HepG2 (cell line): Measurements from ENCODE around the gene GPM6B. TPM values are rescaled to one million over a fixed set of nuclear protein-coding genes. Genes with fewer than 3 reads are reported as not detected.

ENCODE experiments used
- ATAC-seq: fragments of 200-7000 bp; cut with Tn5 transposase; 3 replicates; pipeline ENCODE4 v1.9.1; 2020; ENCODE audit warnings: mild to moderate bottlenecking, moderate library complexity
- BruUV-seq: library from RNA; stranded (reverse); fragments of 400-500 nt; replicated peaks from 2 replicates; lab custom pipeline; 2021; lab: Mats Ljungman, UMichigan
- CTCF ChIA-PET: fragments of 300-600 bp; formaldehyde crosslinking; extraction: SDS; loops from one replicate; lab custom pipeline; 2021; ENCODE audit warnings: low total read pairs, inconsistent platforms, low intra/inter-chr PET ratio; lab: Yijun Ruan, JAX
- POLR2A ChIA-PET: fragments of 350-600 bp; sonication (Branson Sonifier 250); formaldehyde crosslinking; loops from one replicate; lab custom pipeline; 2020; ENCODE audit warnings: antibody characterized with exemption, inconsistent platforms; lab: Yijun Ruan, JAX
- DNase-seq: peaks from one replicate; pipeline ENCODE4 v3.0.0-alpha.2; 2015; ENCODE audit warnings: low spot score
- FAIRE-seq: peaks from 3 replicates; lab custom pipeline; 2011; peaks lifted over from hg19 to GRCh38; lab: Jason Lieb, UNC
- H2AFZ ChIP-seq: one replicate; pipeline ENCODE4 v1.6.1; 2011; ENCODE audit warnings: low read length, inconsistent platforms
- H3K27ac ChIP-seq: fragments of 300-600 bp; 3 replicates; pipeline ENCODE4 v1.8.0; 2011; ENCODE audit warnings: mixed run types, mild to moderate bottlenecking, mixed read lengths, low read length, inconsistent platforms; ENCODE audit not compliant: insufficient read depth; ENCODE audit errors: extremely low read length
- H3K27me3 ChIP-seq, 2 experiments: fragments of 200-600 bp in 1 of 2; 2 replicates in 1 of 2; 3 replicates in 1 of 2; pipeline versions ENCODE4 v1.6.0 to v1.8.0; 2011; ENCODE audit warnings: low read length in 2 of 2, mild to moderate bottlenecking in 2 of 2, moderate library complexity in 2 of 2, inconsistent platforms in 1 of 2; ENCODE audit not compliant: insufficient read depth in 2 of 2, control insufficient read depth in 1 of 2
- H3K36me3 ChIP-seq, 2 experiments: fragments of 200-600 bp in 1 of 2; replicated peaks in 1 of 2; 2 replicates in 1 of 2; 3 replicates in 1 of 2; pipeline versions ENCODE4 v1.5.1 to v1.8.0; 2011; ENCODE audit warnings: low read length in 2 of 2, inconsistent platforms in 1 of 2; ENCODE audit not compliant: insufficient read depth in 2 of 2, control insufficient read depth in 1 of 2
- H3K4me1 ChIP-seq: 2 replicates; pipeline ENCODE4 v1.5.1; 2012; ENCODE audit warnings: low read length, inconsistent platforms; ENCODE audit not compliant: insufficient read depth
- H3K4me2 ChIP-seq: 2 replicates; pipeline ENCODE4 v1.6.0; 2011; ENCODE audit warnings: low read depth, low read length, inconsistent platforms
- H3K4me3 ChIP-seq, 3 experiments: fragments of 200-600 bp in 1 of 3; sonication (generic), shearing (Covaris generic) in 1 of 3; replicated peaks in 1 of 3; 2 replicates each; pipeline ENCODE4 v1.5.1; 2011 to 2016; ENCODE audit warnings: low read length in 3 of 3, inconsistent platforms in 2 of 3, low read depth in 2 of 3, mild to moderate bottlenecking in 2 of 3, control low read depth in 1 of 3, mixed read lengths in 1 of 3; ENCODE audit not compliant: insufficient read depth in 1 of 3
- H3K79me2 ChIP-seq: one replicate; pipeline ENCODE4 v1.6.1; 2011; ENCODE audit warnings: low read length, inconsistent platforms; ENCODE audit not compliant: insufficient read depth
- H3K9ac ChIP-seq: 2 replicates; pipeline ENCODE4 v1.6.0; 2011; ENCODE audit warnings: mild to moderate bottlenecking, low read depth, low read length, inconsistent platforms; ENCODE audit not compliant: insufficient read depth
- H3K9me3 ChIP-seq: 2 replicates; pipeline ENCODE4 v1.5.1; 2012; ENCODE audit warnings: mild to moderate bottlenecking, low read length
- H4K20me1 ChIP-seq: 2 replicates; pipeline ENCODE4 v1.6.0; 2011; ENCODE audit warnings: inconsistent platforms, mild to moderate bottlenecking, low read length, moderate library complexity; ENCODE audit not compliant: insufficient read depth
- EP300 ChIP-seq, 3 experiments: sonication (generic) in 1 of 3; formaldehyde crosslinking in 1 of 3; IDR thresholded peaks; 2 replicates each; pipeline versions ENCODE4 v1.5.1 to v1.6.1; 2011 to 2020; ENCODE audit warnings: low read depth in 2 of 3, low read length in 2 of 3, borderline replicate concordance in 1 of 3, improper control_type of control experiment in 1 of 3, mild to moderate bottlenecking in 1 of 3, missing genetic modification reagents in 1 of 3, moderate library complexity in 1 of 3
- HMGA1 ChIP-seq: sonication (generic); formaldehyde crosslinking; conservative IDR thresholded peaks from 2 replicates; pipeline ENCODE4 v1.4.0; 2020; ENCODE audit warnings: missing genetic modification reagents
- SETDB1 ChIP-seq: sonication (generic); formaldehyde crosslinking; IDR thresholded peaks from 2 replicates; pipeline ENCODE4 v1.5.1; 2020; ENCODE audit warnings: missing genetic modification reagents, mild to moderate bottlenecking, borderline replicate concordance
- ZNF260 ChIP-seq: sonication (generic); formaldehyde crosslinking; IDR thresholded peaks from 2 replicates; pipeline ENCODE4 v1.4.0; 2020; ENCODE audit warnings: missing genetic modification reagents, low read depth, mild to moderate bottlenecking, borderline replicate concordance
- ZNF3 ChIP-seq: IDR thresholded peaks from 2 replicates; pipeline ENCODE4 v1.7.0; 2017; ENCODE audit warnings: inconsistent platforms
- WGBS: methylation state at CpG from one replicate; pipeline ENCODE4 v1.1.6; 2017; ENCODE audit warnings: low lambda C conversion rate; 5-methylcytosine and 5-hydroxymethylcytosine counted together
- in situ Hi-C: cut with HindIII; loops from 2 replicates; pipeline ENCODE4 v1.10.0; 2017; ENCODE audit warnings: low pct_unique_long_range_greater_than_20kb; ENCODE audit not compliant: extremely low pct_ligation_motif_present
- intact Hi-C: fragments of 100-400 bp; cut with micrococcal nuclease; formaldehyde crosslinking; loops from one replicate; pipeline ENCODE4 v1.10.0; 2022; ENCODE audit not compliant: unreplicated experiment
- polyA plus RNA-seq, 8 experiments: library from polyadenylated mRNA; depleted of rRNA in 3 of 8; stranded (reverse) in 7 of 8; unstranded in 1 of 8; fragments of >200 nt; fragmentation: Illumina TruSeq in 4 of 8; extraction: Trizol in 4 of 8; gene quantifications; 2 replicates each; pipeline versions ENCODE4 v1.2.1 to v1.2.3, GENCODE V29; 2011 to 2016; ENCODE audit warnings: low read depth in 4 of 8, missing spikeins in 1 of 8, mixed read lengths in 1 of 8; ENCODE audit not compliant: insufficient read depth in 1 of 8
- total RNA-seq, 5 experiments: library from RNA; depleted of rRNA; stranded (reverse); fragments of >200 nt; fragmentation: Illumina TruSeq; extraction: Trizol; gene quantifications; 2 replicates each; pipeline ENCODE4 v1.2.3, GENCODE V29; 2016; ENCODE audit warnings: low read depth in 1 of 5
- TF ChIP-seq, protein P1 (sequence below), 2 experiments: sonication (generic) in 1 of 2; formaldehyde crosslinking in 1 of 2; IDR thresholded peaks; 2 replicates each; pipeline versions ENCODE4 v1.5.1 to v1.6.1; 2011 to 2020; ENCODE audit warnings: borderline replicate concordance in 1 of 2, low read depth in 1 of 2, low read length in 1 of 2, mild to moderate bottlenecking in 1 of 2, missing genetic modification reagents in 1 of 2, moderate library complexity in 1 of 2

Gene GPM6B
- total and polyA plus RNA-seq, 2 of the 13 experiments (the other 11 are each of a cell fraction or from before 2014, with no cell fraction given): not detected

DNA sequence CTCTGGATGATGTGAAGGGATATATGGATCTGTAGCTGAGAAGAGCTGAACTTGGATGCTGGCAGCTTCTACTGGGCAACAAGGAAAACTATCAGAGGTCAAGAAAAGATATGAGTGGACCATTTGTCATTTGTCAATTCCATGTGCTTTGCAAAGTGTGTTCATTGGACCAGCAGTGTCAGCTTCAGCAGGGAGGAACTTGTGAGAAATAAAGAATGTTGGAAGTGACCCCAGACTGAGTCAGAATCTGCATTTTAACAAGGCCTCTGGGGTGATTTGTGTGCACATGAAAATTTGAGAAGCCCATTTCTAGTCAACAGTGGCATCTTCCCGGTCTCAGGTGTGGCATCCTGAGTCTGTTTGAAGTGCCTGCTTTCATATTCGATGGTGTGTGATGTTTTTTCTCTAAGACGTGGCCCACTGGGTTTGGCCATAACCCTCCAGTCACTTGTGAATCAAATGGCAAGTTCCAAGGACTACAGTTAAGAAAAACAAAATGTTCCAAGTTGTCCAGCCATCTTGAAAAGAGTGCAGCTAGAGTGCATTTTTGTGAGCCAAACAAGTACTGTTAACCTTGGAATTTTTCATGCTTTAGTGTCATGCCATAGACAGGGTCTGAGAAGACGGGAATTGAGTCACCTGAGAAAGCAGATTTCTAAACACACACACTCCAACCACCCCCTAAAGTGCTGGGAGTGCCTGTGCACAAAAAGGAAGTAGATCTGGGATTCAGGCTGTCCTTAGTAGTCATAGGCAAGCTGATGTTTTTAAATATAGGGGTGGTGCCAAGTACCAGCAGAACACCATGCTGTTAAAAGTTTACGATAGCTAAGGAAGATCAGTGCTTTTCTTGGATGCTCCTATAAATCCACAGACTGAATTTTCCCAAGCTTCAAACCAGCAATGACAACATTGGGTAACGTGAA is 26.4 kb downstream of the GPM6B start:
- no peak overlapping the region for H3K27ac ChIP-seq
- BruUV-seq: no TSS peak
- H4K20me1 ChIP-seq: no peaks in the 10 kb centered on the region
- DNase-seq (no peak), FAIRE-seq (no peak)
- no peak overlapping the region for H3K9ac ChIP-seq
- H3K4me3 ChIP-seq: no peak overlapping the region
- POLR2A ChIA-PET: no interaction called here
- WGBS: 16% methylated on average over 5 of the region's 6 CpGs
- intact Hi-C loops: no loop called here
- H2AFZ ChIP-seq: no peak overlapping the region
- H3K4me1 ChIP-seq: no peaks in the 10 kb centered on the region
- H3K79me2 ChIP-seq: no peaks in the 10 kb centered on the region
- no peaks in the 10 kb centered on the region for H3K9me3 ChIP-seq
- H3K27me3 ChIP-seq: 0 out of 5 replicates have a peak, but pooled peaks cover 0 to 4% of the 10 kb centered on the region in 2 experiments
- TF ChIP-seq, protein P1, sequence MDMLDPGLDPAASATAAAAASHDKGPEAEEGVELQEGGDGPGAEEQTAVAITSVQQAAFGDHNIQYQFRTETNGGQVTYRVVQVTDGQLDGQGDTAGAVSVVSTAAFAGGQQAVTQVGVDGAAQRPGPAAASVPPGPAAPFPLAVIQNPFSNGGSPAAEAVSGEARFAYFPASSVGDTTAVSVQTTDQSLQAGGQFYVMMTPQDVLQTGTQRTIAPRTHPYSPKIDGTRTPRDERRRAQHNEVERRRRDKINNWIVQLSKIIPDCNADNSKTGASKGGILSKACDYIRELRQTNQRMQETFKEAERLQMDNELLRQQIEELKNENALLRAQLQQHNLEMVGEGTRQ (IDR thresholded peaks at IDR 0.05; ENCODE audit: low read depth, low read length): no peak
- TF ChIP-seq, protein P1 (CRISPR knock-in tag; IDR thresholded peaks at IDR 0.05; ENCODE audit: borderline replicate concordance): no peak
- TF ChIP-seq ZNF260 (CRISPR knock-in tag) (no peak), SETDB1 (CRISPR knock-in tag) (no peak), HMGA1 (CRISPR knock-in tag) (no peak), ZNF3 (CRISPR knock-in tag) (no peak), EP300 (IDR thresholded peaks at IDR 0.05; ENCODE audit: low read depth in 2 of 2, low read length in 2 of 2) (no peak), EP300 (CRISPR knock-in tag; IDR thresholded peaks at IDR 0.05; ENCODE audit: borderline replicate concordance) (no peak)
- TF ChIP-seq, all 625 proteins: peak for 0
- Histone ChIP-seq H3K4me2 (no peak overlapping the region), H3K36me3 (no peaks in the 10 kb centered on the region)
- in situ Hi-C loops: no loop called here
- no peak for ATAC-seq
- CTCF ChIA-PET: no interaction called here
